ENCODE data around the gene EBLN2.

The EBLN2 gene

DNA sequence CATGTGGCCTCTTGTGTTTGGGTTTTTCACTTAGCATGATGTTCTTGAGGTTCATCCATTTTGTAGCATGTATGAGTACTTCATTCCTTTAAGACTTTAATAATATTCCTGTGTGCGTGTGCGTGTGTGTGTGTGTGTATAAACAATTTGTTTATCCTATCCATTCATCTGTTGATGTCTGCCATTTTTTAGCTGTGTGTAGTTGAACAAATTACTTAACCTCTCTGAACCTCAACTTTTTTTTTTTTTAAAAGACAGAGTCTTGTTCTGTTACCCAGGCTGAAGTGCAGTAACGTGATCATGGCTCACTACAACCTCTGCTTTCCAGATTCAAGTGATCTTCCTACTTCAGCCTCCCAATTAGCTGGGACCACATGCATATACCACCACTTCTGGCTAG lies 47.3 kb downstream of the EBLN2 start:
- no peak for DNase-seq

DNA sequence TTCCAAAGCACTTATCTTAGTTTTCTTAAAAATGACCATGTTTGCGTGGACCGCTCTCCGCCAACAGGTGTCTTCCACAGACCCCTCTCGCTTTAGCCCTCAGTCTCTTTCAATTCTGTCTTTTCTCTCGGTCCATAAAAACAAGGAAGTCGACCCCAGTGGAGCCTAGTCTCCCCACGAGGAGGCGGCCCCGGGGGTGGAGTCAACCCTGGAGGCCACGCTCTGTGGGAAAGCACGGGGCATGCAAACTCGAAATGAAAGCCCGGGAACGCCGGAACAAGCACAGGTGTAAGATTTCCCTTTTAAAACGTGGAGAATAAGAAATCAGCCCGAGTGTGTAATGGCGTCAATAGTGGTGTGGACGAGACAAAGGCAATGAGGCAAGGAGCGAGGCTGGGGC lies 49.1 kb downstream of the EBLN2 start:
- no peak for DNase-seq

Measured in activated CD8-positive, alpha-beta memory T cell treated with anti-CD3 and anti-CD28 coated beads, Interleukin-2, amount 50 U/mL, for 48 hours (primary cell).